ENCODE data around the gene FAM13A. TPM values are rescaled to one million over a fixed set of nuclear protein-coding genes. Genes with fewer than 3 reads are reported as not detected.

The FAM13A gene
- total RNA-seq, 1 donor from 2014 or later = 16.7 TPM

DNA sequence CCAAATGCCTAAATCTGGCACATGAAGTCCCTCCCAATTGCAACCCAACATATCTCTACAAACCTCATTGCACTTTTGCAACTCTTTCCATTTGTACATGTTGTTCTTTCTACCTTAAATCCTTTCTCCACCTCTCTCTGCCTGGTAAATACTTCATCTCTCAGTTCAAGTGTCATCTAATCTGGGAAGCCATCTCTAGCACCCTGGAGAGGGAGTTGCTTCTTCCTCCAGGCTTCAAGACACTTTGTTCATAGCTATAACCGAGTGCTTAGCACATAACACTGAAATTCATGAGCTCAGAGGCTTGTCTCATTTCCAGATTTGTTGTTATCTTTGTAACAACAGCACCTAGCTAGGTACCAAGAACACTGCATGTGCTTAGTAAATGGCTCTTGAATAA, 244.6 kb downstream of the FAM13A start:
- Mint-ChIP-seq H3K4me1 (ENCODE audit: unreplicated experiment) (peaks cover 14% of the 10 kb centered on the region), H3K9me3 (ENCODE audit: unreplicated experiment) (no peaks in the 10 kb centered on the region), H3K27ac (ENCODE audit: unreplicated experiment) (no peak overlapping the region), H3K4me3 (ENCODE audit: unreplicated experiment) (no peak overlapping the region), H3K36me3 (ENCODE audit: low read depth, unreplicated experiment) (no peaks in the 10 kb centered on the region), H3K27me3 (ENCODE audit: unreplicated experiment) (no peaks in the 10 kb centered on the region)
- TF ChIP-seq, protein P1, sequence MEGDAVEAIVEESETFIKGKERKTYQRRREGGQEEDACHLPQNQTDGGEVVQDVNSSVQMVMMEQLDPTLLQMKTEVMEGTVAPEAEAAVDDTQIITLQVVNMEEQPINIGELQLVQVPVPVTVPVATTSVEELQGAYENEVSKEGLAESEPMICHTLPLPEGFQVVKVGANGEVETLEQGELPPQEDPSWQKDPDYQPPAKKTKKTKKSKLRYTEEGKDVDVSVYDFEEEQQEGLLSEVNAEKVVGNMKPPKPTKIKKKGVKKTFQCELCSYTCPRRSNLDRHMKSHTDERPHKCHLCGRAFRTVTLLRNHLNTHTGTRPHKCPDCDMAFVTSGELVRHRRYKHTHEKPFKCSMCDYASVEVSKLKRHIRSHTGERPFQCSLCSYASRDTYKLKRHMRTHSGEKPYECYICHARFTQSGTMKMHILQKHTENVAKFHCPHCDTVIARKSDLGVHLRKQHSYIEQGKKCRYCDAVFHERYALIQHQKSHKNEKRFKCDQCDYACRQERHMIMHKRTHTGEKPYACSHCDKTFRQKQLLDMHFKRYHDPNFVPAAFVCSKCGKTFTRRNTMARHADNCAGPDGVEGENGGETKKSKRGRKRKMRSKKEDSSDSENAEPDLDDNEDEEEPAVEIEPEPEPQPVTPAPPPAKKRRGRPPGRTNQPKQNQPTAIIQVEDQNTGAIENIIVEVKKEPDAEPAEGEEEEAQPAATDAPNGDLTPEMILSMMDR (IDR thresholded peaks at IDR 0.05; ENCODE audit: unreplicated experiment) = no peak
- DNase-seq (ENCODE audit: low spot score) = no peak

- no peak for DNase-seq (ENCODE audit: low spot score)
- peaks cover 14% of the 10 kb centered on the region for H3K4me1 Mint-ChIP-seq (ENCODE audit: unreplicated experiment)
- H3K27me3 Mint-ChIP-seq (ENCODE audit: unreplicated experiment) = no peaks in the 10 kb centered on the region
- TF ChIP-seq, protein P1 (IDR thresholded peaks at IDR 0.05; ENCODE audit: unreplicated experiment) = no peak
- no peak overlapping the region for H3K27ac Mint-ChIP-seq (ENCODE audit: unreplicated experiment)
- no peaks in the 10 kb centered on the region for H3K36me3 Mint-ChIP-seq (ENCODE audit: low read depth, unreplicated experiment)
- H3K9me3 Mint-ChIP-seq (ENCODE audit: unreplicated experiment) = no peaks in the 10 kb centered on the region
- no peak overlapping the region for H3K4me3 Mint-ChIP-seq (ENCODE audit: unreplicated experiment)
These were observed 245.1 kb downstream of the FAM13A start for GRCh38 chr4:88811904-88812303.

- Mint-ChIP-seq H3K36me3 (ENCODE audit: low read depth, unreplicated experiment) (no peaks in the 10 kb centered on the region), H3K27me3 (ENCODE audit: unreplicated experiment) (no peaks in the 10 kb centered on the region), H3K4me1 (ENCODE audit: unreplicated experiment) (peaks cover 5% of the 10 kb centered on the region), H3K4me3 (ENCODE audit: unreplicated experiment) (no peak overlapping the region), H3K9me3 (ENCODE audit: unreplicated experiment) (no peaks in the 10 kb centered on the region), H3K27ac (ENCODE audit: unreplicated experiment) (no peak overlapping the region)
- no peak for DNase-seq (ENCODE audit: low spot score)
- TF ChIP-seq, protein P1 (IDR thresholded peaks at IDR 0.05; ENCODE audit: unreplicated experiment) = no peak
These were observed 246.7 kb downstream of the FAM13A start for GRCh38 chr4:88810325-88810724.

DNA sequence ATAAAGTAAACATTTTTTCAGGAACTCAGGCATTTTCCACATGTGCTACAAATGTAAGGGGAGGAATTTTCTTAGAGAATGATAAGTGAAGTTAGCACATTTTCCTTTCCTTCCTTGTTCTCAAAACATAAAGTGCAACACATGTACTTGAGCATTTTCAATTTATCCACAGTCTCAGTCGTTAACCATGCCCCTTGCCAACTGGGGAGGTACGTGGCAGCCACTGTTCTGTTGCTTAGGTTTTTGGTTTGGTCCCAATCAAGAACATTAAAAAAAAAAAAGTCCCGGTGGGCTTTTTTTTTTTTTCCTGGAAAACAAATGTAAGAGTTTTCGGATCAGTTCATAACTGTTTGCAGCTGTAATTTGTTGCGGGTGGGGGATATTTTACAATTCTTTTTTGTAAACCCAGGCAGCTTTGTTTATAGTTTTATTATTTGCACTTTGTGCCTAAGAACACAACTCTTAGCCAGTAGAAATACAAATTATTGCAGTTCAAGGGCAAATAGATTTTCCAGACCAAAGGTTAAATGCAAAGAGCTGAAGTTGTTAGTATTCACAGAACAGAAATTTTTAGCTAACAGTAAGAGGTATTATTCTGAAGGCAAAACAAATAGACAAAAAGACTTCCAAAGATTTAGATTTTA, 247.3 kb downstream of the FAM13A start:
- no peaks in the 10 kb centered on the region for H3K27me3 Mint-ChIP-seq (ENCODE audit: unreplicated experiment)
- no peaks in the 10 kb centered on the region for H3K9me3 Mint-ChIP-seq (ENCODE audit: unreplicated experiment)
- no peaks in the 10 kb centered on the region for H3K36me3 Mint-ChIP-seq (ENCODE audit: low read depth, unreplicated experiment)
- H3K27ac Mint-ChIP-seq (ENCODE audit: unreplicated experiment) = no peak overlapping the region
- no peak overlapping the region for H3K4me3 Mint-ChIP-seq (ENCODE audit: unreplicated experiment)
- DNase-seq (ENCODE audit: low spot score) = no peak
- peaks cover 5% of the 10 kb centered on the region for H3K4me1 Mint-ChIP-seq (ENCODE audit: unreplicated experiment)
- TF ChIP-seq, protein P1 (IDR thresholded peaks at IDR 0.05; ENCODE audit: unreplicated experiment) = no peak

DNA sequence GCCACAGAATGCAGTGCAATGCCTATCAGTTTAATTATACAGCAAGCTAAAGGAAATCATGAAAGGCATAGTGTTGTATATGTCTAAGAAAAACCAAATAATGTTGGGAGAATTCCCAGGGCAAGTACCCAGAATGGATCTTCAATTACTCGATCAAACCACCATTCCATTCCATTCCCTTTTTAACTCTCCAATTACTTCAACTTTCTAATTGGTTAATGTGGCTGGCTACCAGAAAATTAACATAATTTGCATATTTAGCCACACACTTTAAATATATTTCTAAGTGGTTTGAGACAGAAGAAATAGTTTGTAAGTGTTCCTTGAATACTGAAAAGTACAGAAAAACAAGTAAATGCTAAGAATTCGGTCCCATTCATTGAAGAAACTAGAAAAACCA, 247.9 kb downstream of the FAM13A start:
- no peak overlapping the region for H3K4me3 Mint-ChIP-seq (ENCODE audit: unreplicated experiment)
- no peaks in the 10 kb centered on the region for H3K27me3 Mint-ChIP-seq (ENCODE audit: unreplicated experiment)
- H3K9me3 Mint-ChIP-seq (ENCODE audit: unreplicated experiment) = no peaks in the 10 kb centered on the region
- peaks cover 5% of the 10 kb centered on the region for H3K4me1 Mint-ChIP-seq (ENCODE audit: unreplicated experiment)
- H3K27ac Mint-ChIP-seq (ENCODE audit: unreplicated experiment) = no peak overlapping the region
- DNase-seq (ENCODE audit: low spot score) = no peak
- no peaks in the 10 kb centered on the region for H3K36me3 Mint-ChIP-seq (ENCODE audit: low read depth, unreplicated experiment)
- TF ChIP-seq, protein P1 (IDR thresholded peaks at IDR 0.05; ENCODE audit: unreplicated experiment) = no peak

Data from endothelial cell (in vitro differentiated cells).